SU-DHL-6 (cell line): ENCODE results near the gene LPGAT1.

Experiments
- H2AFZ ChIP-seq: fragments of 200-600 bp; sonication (generic); 2 replicates; pipeline ENCODE4 v1.6.1; 2014; ENCODE audit warnings: low read depth, mild to moderate bottlenecking, moderate library complexity, mixed read lengths, antibody characterized with exemption, low read length; ENCODE audit not compliant: severe bottlenecking
- H3F3A ChIP-seq: fragments of 200-600 bp; shearing (Covaris generic); 2 replicates; pipeline ENCODE4 v1.6.0; 2016; ENCODE audit warnings: antibody characterized with exemption, mild to moderate bottlenecking; ENCODE audit not compliant: insufficient read depth
- H3K27ac ChIP-seq: fragments of 200-600 bp; sonication (generic); 2 replicates; pipeline ENCODE4 v1.5.1; 2016; ENCODE audit warnings: low read depth, mild to moderate bottlenecking, low read length, moderate library complexity, mixed read lengths
- H3K27me3 ChIP-seq: fragments of 200-600 bp; sonication (generic), shearing (Covaris generic); 2 replicates; pipeline ENCODE4 v1.6.0; 2014; ENCODE audit warnings: mild to moderate bottlenecking, low read length
- H3K36me3 ChIP-seq: fragments of 200-600 bp; sonication (generic); 2 replicates; pipeline ENCODE4 v1.6.1; 2014; ENCODE audit warnings: mild to moderate bottlenecking, low read length, mixed read lengths
- H3K4me2 ChIP-seq: fragments of 300-600, 200-600 bp; shearing (Covaris generic), sonication (generic); 2 replicates; pipeline ENCODE4 v1.6.0; 2014; ENCODE audit warnings: low read length, low read depth, mild to moderate bottlenecking; ENCODE audit not compliant: poor library complexity, severe bottlenecking
- H3K4me3 ChIP-seq: fragments of 200-600 bp; sonication (generic); 2 replicates; pipeline ENCODE4 v1.5.1; 2014; ENCODE audit warnings: antibody characterized with exemption, low read length, mild to moderate bottlenecking, mixed read lengths; ENCODE audit not compliant: insufficient read depth, poor library complexity, severe bottlenecking
- H3K79me2 ChIP-seq: fragments of 200-600 bp; sonication (generic); 2 replicates; pipeline ENCODE4 v1.6.1; 2014; ENCODE audit warnings: mild to moderate bottlenecking, low read length, moderate library complexity; ENCODE audit not compliant: insufficient read depth
- H3K9ac ChIP-seq: fragments of 200-600 bp; sonication (generic); 2 replicates; pipeline ENCODE4 v1.7.0; 2014; ENCODE audit warnings: mild to moderate bottlenecking, low read length
- H3K9me2 ChIP-seq: fragments of 200-600 bp; sonication (generic); replicated peaks from 2 replicates; pipeline ENCODE4 v1.6.1; 2014; ENCODE audit warnings: low read length; ENCODE audit not compliant: insufficient read depth
- H3K9me3 ChIP-seq: fragments of 200-600 bp; sonication (generic); 2 replicates; pipeline ENCODE4 v1.6.1; 2014; ENCODE audit warnings: low read length, mixed read lengths; ENCODE audit not compliant: insufficient read depth
- H4K20me1 ChIP-seq: fragments of 200-600 bp; sonication (generic); 2 replicates; pipeline ENCODE4 v1.6.1; 2014; ENCODE audit warnings: low read depth, mild to moderate bottlenecking, antibody characterized with exemption, low read length, moderate library complexity, mixed read lengths
- EZH2phosphoT487 ChIP-seq: fragments of 200-600 bp; sonication (generic), shearing (Covaris generic); conservative IDR thresholded peaks from 2 replicates; pipeline ENCODE4 v1.6.1; 2018; ENCODE audit warnings: mild to moderate bottlenecking, antibody characterized with exemption, low read length, moderate library complexity, mixed read lengths
- TF ChIP-seq, protein P1 (sequence below): fragments of 200-600 bp; sonication (generic); IDR thresholded peaks from one replicate; pipeline ENCODE4 v1.5.1; 2017; ENCODE audit warnings: antibody characterized with exemption, mild to moderate bottlenecking, low read length, moderate library complexity; ENCODE audit not compliant: insufficient read depth, poor library complexity, severe bottlenecking

The LPGAT1 gene

DNA sequence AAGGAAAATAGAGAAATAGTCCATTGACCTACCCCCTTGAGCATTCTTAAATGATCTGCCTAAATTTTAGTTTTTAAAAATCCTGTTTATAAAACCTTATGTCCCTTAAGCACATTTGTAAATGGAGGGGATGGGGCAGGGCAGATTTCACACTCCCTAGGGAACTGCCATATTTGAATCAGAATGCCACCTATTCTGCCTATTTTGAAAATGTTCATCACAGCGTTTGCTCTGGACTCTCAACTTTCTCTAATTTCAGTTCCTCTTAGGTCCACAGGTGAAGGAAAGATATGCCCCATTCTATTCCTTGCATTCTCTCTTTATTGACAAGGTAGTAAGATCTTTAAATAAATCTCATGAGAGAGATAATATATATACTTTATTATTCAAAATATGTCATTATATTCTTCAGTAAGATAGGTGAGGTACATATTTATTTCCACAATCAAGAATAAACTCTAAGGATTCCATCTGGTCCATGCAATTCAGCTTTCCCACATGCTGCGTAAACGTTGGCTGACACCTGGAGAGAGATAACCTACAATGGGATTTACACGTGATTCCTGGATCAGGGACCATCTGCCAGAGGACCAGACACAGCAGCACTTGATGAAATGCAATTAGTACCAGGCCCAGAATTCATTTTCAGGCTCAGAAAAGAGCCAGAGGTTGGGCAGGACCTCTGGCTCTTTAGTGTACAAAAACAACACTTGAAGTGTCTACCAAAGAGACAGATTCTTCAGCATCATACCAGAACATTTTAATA lies 1.2 kb upstream of the LPGAT1 start:
- Histone ChIP-seq H3K9ac (no peak overlapping the region), H3K27me3 (no peaks in the 10 kb centered on the region), H3K9me2 (no peaks in the 10 kb centered on the region), H3F3A (peaks cover 12% of the 10 kb centered on the region; the same call in 1 of the 2 replicates), H4K20me1 (no peaks in the 10 kb centered on the region), H3K79me2 (no peaks in the 10 kb centered on the region), H3K4me2 (no peak overlapping the region), H3K36me3 (no peaks in the 10 kb centered on the region), H3K27ac (no peak overlapping the region), H3K4me3 (no peak overlapping the region), H3K9me3 (no peaks in the 10 kb centered on the region), H2AFZ (no peak overlapping the region)
- TF ChIP-seq, protein P1, sequence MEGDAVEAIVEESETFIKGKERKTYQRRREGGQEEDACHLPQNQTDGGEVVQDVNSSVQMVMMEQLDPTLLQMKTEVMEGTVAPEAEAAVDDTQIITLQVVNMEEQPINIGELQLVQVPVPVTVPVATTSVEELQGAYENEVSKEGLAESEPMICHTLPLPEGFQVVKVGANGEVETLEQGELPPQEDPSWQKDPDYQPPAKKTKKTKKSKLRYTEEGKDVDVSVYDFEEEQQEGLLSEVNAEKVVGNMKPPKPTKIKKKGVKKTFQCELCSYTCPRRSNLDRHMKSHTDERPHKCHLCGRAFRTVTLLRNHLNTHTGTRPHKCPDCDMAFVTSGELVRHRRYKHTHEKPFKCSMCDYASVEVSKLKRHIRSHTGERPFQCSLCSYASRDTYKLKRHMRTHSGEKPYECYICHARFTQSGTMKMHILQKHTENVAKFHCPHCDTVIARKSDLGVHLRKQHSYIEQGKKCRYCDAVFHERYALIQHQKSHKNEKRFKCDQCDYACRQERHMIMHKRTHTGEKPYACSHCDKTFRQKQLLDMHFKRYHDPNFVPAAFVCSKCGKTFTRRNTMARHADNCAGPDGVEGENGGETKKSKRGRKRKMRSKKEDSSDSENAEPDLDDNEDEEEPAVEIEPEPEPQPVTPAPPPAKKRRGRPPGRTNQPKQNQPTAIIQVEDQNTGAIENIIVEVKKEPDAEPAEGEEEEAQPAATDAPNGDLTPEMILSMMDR = no peak
- TF ChIP-seq EZH2phosphoT487 = no peak

DNA sequence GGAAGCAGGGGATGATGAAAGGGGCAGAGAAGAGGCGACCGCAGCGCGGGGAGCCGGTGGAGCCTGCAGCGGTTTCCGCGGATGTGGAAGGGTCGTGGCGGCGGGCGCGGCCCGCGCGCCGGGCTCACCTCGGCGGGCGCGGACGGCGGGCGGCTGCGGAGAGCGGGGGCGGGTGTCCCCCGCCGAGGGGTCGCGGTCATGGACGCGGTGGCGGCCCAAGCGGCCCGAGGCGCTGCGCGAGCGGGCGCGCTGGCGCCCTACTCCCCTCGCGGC lies 572 bp downstream of the LPGAT1 start:
- TF ChIP-seq, protein P1 = no peak
- TF ChIP-seq EZH2phosphoT487 = no peak

DNA sequence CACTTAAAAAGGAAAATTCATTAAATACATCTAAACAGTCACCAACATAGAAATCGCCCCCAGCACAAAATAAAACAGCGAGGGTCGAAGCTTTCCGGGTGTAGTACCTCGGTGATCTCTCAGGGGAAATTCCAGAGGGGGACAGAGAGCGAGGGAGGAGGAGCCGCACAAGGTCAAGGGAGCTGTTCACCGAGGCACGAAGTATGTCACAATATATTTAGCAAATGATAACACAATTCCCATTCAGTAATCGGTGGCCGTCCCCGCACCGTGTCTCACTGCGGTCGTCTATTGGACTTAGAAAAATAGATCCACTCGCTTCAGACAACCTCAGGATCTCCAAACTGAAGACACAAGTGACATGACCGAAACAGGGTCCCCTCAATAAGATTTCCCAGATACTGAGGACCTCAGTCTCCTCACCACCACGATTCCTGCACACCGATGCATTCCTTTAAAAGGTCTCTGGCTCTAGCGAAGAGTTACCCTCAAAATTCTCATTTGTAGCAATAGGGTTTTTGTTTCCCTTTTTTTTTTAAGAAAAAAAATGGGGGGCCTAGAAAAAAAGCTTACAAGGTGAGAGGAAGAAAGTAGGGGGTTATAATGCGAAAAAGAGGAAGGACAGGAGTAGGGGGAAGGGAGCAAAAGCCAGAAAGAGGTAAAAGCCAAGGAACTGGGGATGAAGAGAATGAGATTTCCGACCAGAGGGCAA lies 1.1 kb downstream of the LPGAT1 start:
- Histone ChIP-seq H3K4me2 (peak overlapping the region; percentile 71), H3K9me2 (no peaks in the 10 kb centered on the region), H3F3A (peaks cover 12% of the 10 kb centered on the region; the same call in 1 of the 2 replicates), H3K4me3 (peak overlapping the region; percentile 65), H3K9ac (peak overlapping the region; percentile 71), H4K20me1 (no peaks in the 10 kb centered on the region), H2AFZ (peak overlapping the region; percentile 75), H3K9me3 (no peaks in the 10 kb centered on the region), H3K79me2 (no peaks in the 10 kb centered on the region), H3K27ac (no peak overlapping the region), H3K27me3 (no peaks in the 10 kb centered on the region), H3K36me3 (no peaks in the 10 kb centered on the region)
- TF ChIP-seq EZH2phosphoT487 = no peak
- TF ChIP-seq, protein P1 = no peak

More for the DNA sequence above, 572 bp downstream of the LPGAT1 start:
- H3K27me3 ChIP-seq = no peaks in the 10 kb centered on the region
- peak overlapping the region; percentile 71 for H3K4me2 ChIP-seq
- H3K9me3 ChIP-seq = no peaks in the 10 kb centered on the region
- peak overlapping the region; percentile 65 for H3K4me3 ChIP-seq
- peak overlapping the region; percentile 92 for H2AFZ ChIP-seq
- H3K79me2 ChIP-seq = no peaks in the 10 kb centered on the region
- peak overlapping the region; percentile 71 for H3K9ac ChIP-seq
- no peaks in the 10 kb centered on the region for H4K20me1 ChIP-seq
- peaks cover 12% of the 10 kb centered on the region; the same call in 1 of the 2 replicates for H3F3A ChIP-seq
- no peaks in the 10 kb centered on the region for H3K9me2 ChIP-seq
- H3K36me3 ChIP-seq = no peaks in the 10 kb centered on the region
- peak overlapping the region; percentile 47; the same call in 1 of the 2 replicates for H3K27ac ChIP-seq
